ENCODE measurements around the gene KCNQ1. TPM values are rescaled to one million over a fixed set of nuclear protein-coding genes. Genes with fewer than 3 reads are reported as not detected.

The KCNQ1 gene
- total RNA-seq, 1 donor from 2014 or later: 4.8 TPM

GRCh38 chr11:2670541-2671100 lies 225.8 kb downstream of the KCNQ1 start:
- Mint-ChIP-seq H3K36me3 (peaks cover 27% of the 10 kb centered on the region), H3K9me3 (no peaks in the 10 kb centered on the region), H3K4me1 (ENCODE audit: unreplicated experiment) (peaks cover 25% of the 10 kb centered on the region), H3K4me3 (no peak overlapping the region), H3K27me3 (no peaks in the 10 kb centered on the region), H3K27ac (peak overlapping the region; percentile 43)
- peak; percentile 52 for DNase-seq (ENCODE audit: extremely low spot score, unreplicated experiment)
- no peak for TF ChIP-seq CTCF (conservative IDR thresholded peaks at IDR 0.05)

GRCh38 chr11:2671748-2672147 lies 226.9 kb downstream of the KCNQ1 start:
- peak; percentile 34 for DNase-seq (ENCODE audit: extremely low spot score, unreplicated experiment)
- no peak overlapping the region for H3K27ac Mint-ChIP-seq

GRCh38 chr11:2672553-2673249 lies 227.9 kb downstream of the KCNQ1 start:
- Mint-ChIP-seq H3K27me3 (no peaks in the 10 kb centered on the region), H3K36me3 (peaks cover 32% of the 10 kb centered on the region), H3K4me3 (no peak overlapping the region), H3K4me1 (ENCODE audit: unreplicated experiment) (peaks cover 40% of the 10 kb centered on the region), H3K9me3 (no peaks in the 10 kb centered on the region), H3K27ac (no peak overlapping the region)
- peak; percentile 27 for DNase-seq (ENCODE audit: extremely low spot score, unreplicated experiment)
- TF ChIP-seq CTCF (conservative IDR thresholded peaks at IDR 0.05): no peak

More at GRCh38 chr11:2671748-2672147, 226.9 kb downstream of the KCNQ1 start:
- H3K4me1 Mint-ChIP-seq (ENCODE audit: unreplicated experiment): peaks cover 34% of the 10 kb centered on the region
- no peak overlapping the region for H3K4me3 Mint-ChIP-seq
- TF ChIP-seq CTCF (conservative IDR thresholded peaks at IDR 0.05): no peak
- H3K36me3 Mint-ChIP-seq: peaks cover 27% of the 10 kb centered on the region
- no peaks in the 10 kb centered on the region for H3K9me3 Mint-ChIP-seq
- no peaks in the 10 kb centered on the region for H3K27me3 Mint-ChIP-seq

GRCh38 chr11:2673250-2673610 lies 228.4 kb downstream of the KCNQ1 start:
- Mint-ChIP-seq H3K9me3 (no peaks in the 10 kb centered on the region), H3K4me3 (no peak overlapping the region), H3K27ac (no peak overlapping the region), H3K36me3 (peaks cover 34% of the 10 kb centered on the region), H3K27me3 (no peaks in the 10 kb centered on the region), H3K4me1 (ENCODE audit: unreplicated experiment) (peaks cover 45% of the 10 kb centered on the region)
- no peak for TF ChIP-seq CTCF (conservative IDR thresholded peaks at IDR 0.05)
- peak; percentile 53 for DNase-seq (ENCODE audit: extremely low spot score, unreplicated experiment)

- no peak for TF ChIP-seq CTCF (conservative IDR thresholded peaks at IDR 0.05)
- H3K4me1 Mint-ChIP-seq (ENCODE audit: unreplicated experiment): peaks cover 44% of the 10 kb centered on the region
- H3K27ac Mint-ChIP-seq: no peak overlapping the region
- H3K9me3 Mint-ChIP-seq: no peaks in the 10 kb centered on the region
- peak; percentile 58 for DNase-seq (ENCODE audit: extremely low spot score, unreplicated experiment)
- H3K27me3 Mint-ChIP-seq: no peaks in the 10 kb centered on the region
- H3K36me3 Mint-ChIP-seq: peaks cover 27% of the 10 kb centered on the region
- H3K4me3 Mint-ChIP-seq: no peak overlapping the region
These were observed 229.2 kb downstream of the KCNQ1 start for GRCh38 chr11:2673871-2674471.

Data from type B pancreatic cell (in vitro differentiated cells).